ENCODE results near the gene KIAA1191. TPM values are rescaled to one million over a fixed set of nuclear protein-coding genes. Genes with fewer than 3 reads are reported as not detected.
A peak's percentile ranks its signal among the peaks of the same experiment; 100 is the strongest.

The KIAA1191 gene
- total RNA-seq, 2 donors from 2014 or later: 135 to 172 TPM

GRCh38 chr5:176359658-176360057 is 1.9 kb downstream of the KIAA1191 start:
- TF ChIP-seq CTCF (conservative IDR thresholded peaks at IDR 0.05): no peak
- H3K36me3 Mint-ChIP-seq (ENCODE audit: low read depth): peaks cover 46% of the 10 kb centered on the region
- 90 to 98% methylated on average over 3 to 4 of the region's 4 CpGs for WGBS, 2 experiments (ENCODE audit: insufficient coverage in 1 of 2, insufficient read length in 1 of 2)
- H3K27ac Mint-ChIP-seq: no peak overlapping the region
- Histone ChIP-seq H3K27ac (ENCODE audit: low read depth, low read length) (no peak overlapping the region), H3K36me3 (ENCODE audit: control insufficient read depth, insufficient read depth, low read length) (peaks cover 45% of the 10 kb centered on the region), H3K9ac (ENCODE audit: extremely low read depth, low read length, poor library complexity, severe bottlenecking) (no peak overlapping the region), H3K27me3 (ENCODE audit: control insufficient read depth, insufficient read depth, low read length, poor library complexity, severe bottlenecking) (peaks cover 26% of the 10 kb centered on the region), H3K9me3 (ENCODE audit: control insufficient read depth, low read length) (no peaks in the 10 kb centered on the region), H3K4me1 (ENCODE audit: control insufficient read depth, insufficient read depth, low read length) (no peaks in the 10 kb centered on the region), H3K4me3 (ENCODE audit: low read length) (peak overlapping the region; percentile 74)
- no peak for DNase-seq
- H3K4me1 Mint-ChIP-seq: peaks cover 14% of the 10 kb centered on the region
- peak overlapping the region; percentile 94 for H3K4me3 Mint-ChIP-seq
- no peaks in the 10 kb centered on the region for H3K9me3 Mint-ChIP-seq
- H3K27me3 Mint-ChIP-seq (ENCODE audit: insufficient read depth): peaks cover 30% of the 10 kb centered on the region

GRCh38 chr5:176356179-176356566 is 5.4 kb downstream of the KIAA1191 start:
- H3K27me3 ChIP-seq (ENCODE audit: control insufficient read depth, insufficient read depth, low read length, poor library complexity, severe bottlenecking): no peaks in the 10 kb centered on the region
- H3K4me1 ChIP-seq (ENCODE audit: control insufficient read depth, insufficient read depth, low read length): no peaks in the 10 kb centered on the region
- no peak overlapping the region for H3K9ac ChIP-seq (ENCODE audit: extremely low read depth, low read length, poor library complexity, severe bottlenecking)
- TF ChIP-seq CTCF (conservative IDR thresholded peaks at IDR 0.05): no peak
- H3K9me3 ChIP-seq (ENCODE audit: control insufficient read depth, low read length): no peaks in the 10 kb centered on the region
- Mint-ChIP-seq H3K4me1 (peaks cover 14% of the 10 kb centered on the region), H3K36me3 (ENCODE audit: low read depth) (peaks cover 78% of the 10 kb centered on the region), H3K4me3 (no peak overlapping the region), H3K9me3 (no peaks in the 10 kb centered on the region), H3K27ac (peak overlapping the region; percentile 30), H3K27me3 (ENCODE audit: insufficient read depth) (no peaks in the 10 kb centered on the region)
- peaks cover 80% of the 10 kb centered on the region for H3K36me3 ChIP-seq (ENCODE audit: control insufficient read depth, insufficient read depth, low read length)
- H3K4me3 ChIP-seq (ENCODE audit: low read length): no peak overlapping the region
- WGBS, 2 experiments (ENCODE audit: insufficient coverage in 1 of 2, insufficient read length in 1 of 2): 91 to 100% methylated on average over 2 to 3 of the region's 3 CpGs
- no peak for DNase-seq
- H3K27ac ChIP-seq (ENCODE audit: low read depth, low read length): no peak overlapping the region

GRCh38 chr5:176355400-176356178 is 6.0 kb downstream of the KIAA1191 start:
- no peak overlapping the region for H3K9ac ChIP-seq (ENCODE audit: extremely low read depth, low read length, poor library complexity, severe bottlenecking)
- WGBS, 2 experiments (ENCODE audit: insufficient coverage in 1 of 2, insufficient read length in 1 of 2): 92 to 97% methylated on average over 15 to 16 of the region's 16 CpGs
- no peak overlapping the region for H3K4me3 ChIP-seq (ENCODE audit: low read length)
- H3K4me3 Mint-ChIP-seq: no peak overlapping the region
- peaks cover 86% of the 10 kb centered on the region for H3K36me3 ChIP-seq (ENCODE audit: control insufficient read depth, insufficient read depth, low read length)
- H3K4me1 Mint-ChIP-seq: peaks cover 14% of the 10 kb centered on the region
- peak; percentile 66 for TF ChIP-seq CTCF (conservative IDR thresholded peaks at IDR 0.05)
- H3K36me3 Mint-ChIP-seq (ENCODE audit: low read depth): peaks cover 82% of the 10 kb centered on the region
- H3K27me3 Mint-ChIP-seq (ENCODE audit: insufficient read depth): no peaks in the 10 kb centered on the region
- no peaks in the 10 kb centered on the region for H3K9me3 Mint-ChIP-seq
- peak overlapping the region; percentile 30 for H3K27ac Mint-ChIP-seq
- peak; percentile 64 for DNase-seq
- H3K4me1 ChIP-seq (ENCODE audit: control insufficient read depth, insufficient read depth, low read length): no peaks in the 10 kb centered on the region
- H3K27ac ChIP-seq (ENCODE audit: low read depth, low read length): no peak overlapping the region
- H3K27me3 ChIP-seq (ENCODE audit: control insufficient read depth, insufficient read depth, low read length, poor library complexity, severe bottlenecking): no peaks in the 10 kb centered on the region
- no peaks in the 10 kb centered on the region for H3K9me3 ChIP-seq (ENCODE audit: control insufficient read depth, low read length)

Measured in endodermal cell (in vitro differentiated cells).